ENCODE data around the gene RPS5.
A peak's percentile ranks its signal among the peaks of the same experiment; 100 is the strongest.
"Not testable (repeated sequence)": the region's sequence is repeated elsewhere in the genome, so short reads cannot be mapped to it uniquely, and the experiment has no call there.

Gene RPS5

DNA sequence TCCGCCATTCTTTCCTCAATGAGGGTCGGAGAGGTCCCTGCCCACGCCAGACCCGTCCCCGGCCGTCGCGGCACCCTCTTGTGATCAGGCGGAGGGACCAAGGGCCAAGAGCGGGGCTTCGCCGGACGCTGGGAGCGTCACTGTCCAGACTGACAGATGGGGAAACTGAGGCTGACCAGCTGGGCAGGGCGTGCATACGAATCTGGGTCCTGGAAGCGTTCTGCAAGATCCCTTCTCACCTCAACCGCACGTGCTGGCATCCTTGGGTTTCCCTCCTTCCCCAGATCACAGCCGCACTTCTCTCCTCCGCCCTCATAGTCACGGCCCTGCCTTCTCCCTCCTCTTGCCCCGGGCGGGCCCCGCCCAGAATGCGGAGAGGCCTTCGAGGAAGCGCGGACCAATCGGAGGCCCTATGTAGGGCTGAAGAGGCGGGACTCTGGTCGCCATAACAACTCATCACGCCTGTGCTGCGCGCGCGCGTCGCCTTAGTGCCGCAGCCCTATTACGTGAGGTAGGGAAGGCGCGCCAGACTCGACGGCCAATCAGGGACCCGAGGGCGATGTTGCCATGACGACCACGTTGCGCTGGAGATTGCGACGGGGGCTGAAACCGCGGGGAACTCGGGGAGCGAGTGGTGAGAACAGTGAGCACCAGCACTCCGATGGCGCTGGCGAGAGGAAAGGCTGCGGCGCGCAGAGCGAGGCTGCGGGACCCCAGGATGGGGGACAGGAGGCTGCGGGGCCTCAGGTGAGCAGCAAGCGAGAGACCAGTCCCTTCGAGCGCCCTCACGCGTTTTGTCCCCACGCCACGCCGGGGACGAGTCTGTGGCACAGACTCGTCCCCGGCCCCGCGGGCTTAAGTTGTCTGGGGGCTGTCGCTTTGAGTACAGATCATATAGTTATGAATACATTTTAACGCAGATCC is 14.1 kb downstream of the RPS5 start:
- peak; percentile 73 to 100 (median 98) for DNase-seq

DNA sequence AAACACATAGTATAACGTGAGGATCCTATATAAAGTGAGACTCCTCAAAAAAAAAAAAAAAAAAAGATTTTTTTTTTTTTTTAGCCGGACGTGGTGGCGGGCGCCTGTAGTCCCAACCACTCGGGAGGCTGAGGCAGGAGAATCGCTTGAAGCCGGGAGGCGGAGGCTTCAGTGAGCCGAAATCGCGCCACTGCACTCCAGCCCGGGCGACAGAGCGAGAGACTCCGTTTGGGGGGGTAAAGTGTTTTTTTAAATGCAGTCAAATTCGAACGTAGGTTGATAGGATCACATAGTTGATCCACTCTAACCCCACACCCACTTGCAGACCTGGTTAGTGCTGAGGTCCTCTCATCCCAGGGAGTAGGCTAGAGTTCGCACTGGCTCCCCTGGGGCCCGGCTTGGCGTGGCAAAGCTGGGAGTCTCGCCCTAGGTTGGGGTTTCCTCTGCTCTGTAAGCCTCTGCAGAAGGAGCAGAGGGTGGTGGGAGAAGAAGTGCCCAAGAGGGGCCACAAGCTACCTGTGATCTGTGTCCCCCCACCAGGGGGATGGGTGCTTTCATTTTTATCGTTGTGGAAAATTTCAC is 14.9 kb downstream of the RPS5 start:
- no peak for DNase-seq

- DNase-seq, result not testable (repeated sequence)
These were observed 16.9 kb downstream of the RPS5 start for GRCh38 chr19:58403920-58404478.

DNA sequence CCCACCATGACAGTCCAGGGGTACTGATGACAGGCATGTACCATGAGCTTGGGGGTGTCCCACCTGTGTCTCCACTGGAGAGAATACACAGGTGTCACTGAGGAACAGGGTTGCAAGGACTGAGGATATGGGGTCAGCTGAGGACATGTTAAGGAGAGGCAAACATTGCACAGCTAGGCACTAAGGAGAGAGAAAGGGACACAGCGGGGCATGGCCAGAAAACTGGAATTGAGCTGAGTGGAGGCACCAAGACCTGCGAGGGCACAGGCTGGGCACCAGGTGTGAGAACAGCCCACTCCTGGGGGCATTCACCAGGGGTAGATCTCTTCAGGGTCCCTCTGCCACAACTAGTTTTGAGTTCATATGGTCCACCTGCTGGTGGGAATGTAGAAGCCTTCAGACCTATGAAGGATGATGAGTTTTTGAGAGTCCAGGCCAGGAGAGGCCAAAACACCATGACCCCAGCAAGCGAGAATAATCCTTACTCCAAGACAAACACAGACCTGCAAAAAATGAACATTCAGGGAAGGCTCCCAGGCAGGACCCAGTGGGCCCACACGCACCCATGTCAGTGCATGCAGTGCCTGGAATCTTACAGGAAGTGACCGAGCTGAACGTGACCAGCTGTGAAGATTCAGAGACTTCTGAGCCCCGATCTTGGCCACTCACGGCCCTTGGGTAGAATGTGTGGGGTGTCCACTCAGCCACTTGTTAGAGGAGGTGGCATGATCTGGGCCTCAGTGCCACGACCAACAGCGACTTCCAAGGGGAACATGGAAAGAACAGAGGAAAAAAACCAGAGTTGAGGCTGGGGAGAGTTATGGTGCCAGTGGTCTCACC is 20.0 kb downstream of the RPS5 start:
- DNase-seq, result no peak

DNA sequence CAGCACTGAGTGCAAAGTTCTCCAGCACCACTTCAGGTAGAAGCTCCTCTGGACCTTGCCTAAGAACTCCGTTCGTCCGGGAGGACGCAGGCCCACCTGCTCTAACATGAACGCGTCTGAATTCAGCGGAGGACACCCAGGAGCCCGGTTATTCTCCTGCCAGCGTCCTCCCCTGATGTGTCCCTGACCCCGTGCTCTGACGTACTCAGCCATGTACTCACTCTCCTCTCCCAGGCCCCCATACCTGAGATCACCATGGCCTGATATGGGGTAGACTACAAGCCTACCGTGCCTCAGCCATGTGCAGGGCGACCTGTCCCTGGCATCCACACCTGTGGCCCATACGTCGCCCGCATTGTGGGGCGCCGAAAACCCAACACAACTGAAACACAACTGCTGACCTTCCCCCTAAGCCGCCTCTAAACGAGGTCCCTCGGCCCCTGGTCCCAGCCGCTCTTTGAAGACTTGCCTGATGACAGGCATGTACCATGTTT is 20.6 kb downstream of the RPS5 start:
- no peak for DNase-seq

DNA sequence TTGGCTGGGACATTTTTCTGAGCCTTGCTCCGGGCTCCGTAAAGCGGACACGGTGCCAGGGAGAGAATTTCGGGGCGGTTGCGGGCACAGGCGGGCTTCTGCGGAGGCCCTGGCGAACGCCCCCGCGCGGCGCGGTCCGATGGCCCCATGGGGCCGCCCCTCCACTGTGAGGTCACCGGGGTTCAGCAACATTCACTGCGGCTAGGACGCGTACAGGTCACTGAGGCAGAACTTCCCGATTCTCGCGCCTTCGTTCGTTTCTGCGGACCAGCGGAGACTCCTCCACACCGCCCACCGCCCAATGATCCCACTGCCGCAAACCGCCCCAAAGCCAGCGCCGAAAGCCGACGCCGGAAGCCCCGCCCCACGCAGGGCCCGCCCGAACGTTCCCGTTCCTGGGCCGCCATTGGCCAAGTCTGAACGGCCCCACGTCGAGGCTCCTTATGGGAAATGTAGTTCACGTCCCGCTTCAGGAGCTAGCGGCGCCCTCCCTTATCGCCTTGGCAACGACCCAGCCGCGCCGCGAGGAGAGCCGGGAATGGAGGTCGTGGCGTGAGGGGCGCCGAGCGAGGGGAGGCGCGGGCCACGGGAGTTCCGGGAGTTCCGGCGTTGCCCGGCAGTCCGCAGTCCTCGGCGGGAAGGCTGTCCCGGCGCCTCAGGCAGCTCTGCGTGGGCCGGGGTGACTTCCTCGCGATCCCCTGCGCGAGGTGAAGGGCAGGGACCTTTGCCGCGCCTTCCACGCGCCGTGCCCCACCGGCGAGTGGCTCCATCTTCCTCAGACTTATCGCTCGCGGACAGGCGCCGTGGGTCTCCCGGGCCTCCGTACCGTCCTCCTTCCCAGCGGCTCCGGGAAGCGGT is 21.3 kb downstream of the RPS5 start, which contains the start of gene ZNF584:
Gene ZNF584, plus strand, starts transcription at position 498 of the 858 bp plus-strand sequence. CDS start 499 bp downstream, outside the sequence.
- DNase-seq, result peak; percentile 55 to 97 (median 92)

DNA sequence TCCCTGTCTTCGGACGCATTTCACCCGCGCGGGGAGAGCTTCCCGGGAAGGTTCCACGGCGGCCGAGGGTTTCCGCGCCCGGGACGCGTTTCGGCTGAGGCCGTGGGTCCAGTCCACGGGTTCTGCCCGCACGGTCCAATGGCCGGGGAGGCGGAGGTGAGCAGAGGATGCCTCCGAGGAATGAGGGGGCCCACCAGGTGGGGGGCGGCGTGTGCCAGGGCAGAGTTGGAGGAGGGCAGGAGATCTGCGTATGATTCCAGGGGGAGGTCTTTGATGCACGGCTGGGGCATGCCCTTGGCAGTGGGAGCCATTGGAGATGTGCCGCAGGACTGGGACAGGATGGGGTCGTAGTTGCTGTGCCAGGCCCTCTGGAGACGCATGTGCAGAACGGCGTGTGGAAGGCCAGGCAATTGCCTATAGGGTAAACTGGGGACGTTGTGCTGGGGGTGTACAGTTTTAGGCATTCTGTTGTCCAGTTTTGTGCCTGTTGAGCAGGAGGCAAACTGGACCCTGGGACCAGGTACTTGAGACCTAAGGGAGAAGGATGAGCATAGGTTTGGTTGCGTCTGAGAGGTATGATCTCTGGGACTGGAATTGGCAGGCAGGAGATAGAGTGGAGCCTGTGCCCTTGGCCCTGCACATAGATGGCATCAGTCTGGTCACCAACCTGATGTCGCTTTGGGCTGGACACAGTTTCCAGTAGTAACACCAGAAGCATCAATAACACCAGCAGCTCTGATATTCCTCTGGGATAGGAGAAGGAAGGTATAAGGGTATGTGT is 22.1 kb downstream of the RPS5 start:
- peak in 10 of 56 donors; percentile 10 to 45 (median 31) for DNase-seq

- DNase-seq, result no peak
These were observed 29.5 kb downstream of the RPS5 start for GRCh38 chr19:58416604-58417003.

GRCh38 chr19:58417071-58417470 is 30.0 kb downstream of the RPS5 start:
- no peak for DNase-seq

- DNase-seq, result no peak
These were observed 41.5 kb downstream of the RPS5 start for GRCh38 chr19:58428617-58429016.

DNA sequence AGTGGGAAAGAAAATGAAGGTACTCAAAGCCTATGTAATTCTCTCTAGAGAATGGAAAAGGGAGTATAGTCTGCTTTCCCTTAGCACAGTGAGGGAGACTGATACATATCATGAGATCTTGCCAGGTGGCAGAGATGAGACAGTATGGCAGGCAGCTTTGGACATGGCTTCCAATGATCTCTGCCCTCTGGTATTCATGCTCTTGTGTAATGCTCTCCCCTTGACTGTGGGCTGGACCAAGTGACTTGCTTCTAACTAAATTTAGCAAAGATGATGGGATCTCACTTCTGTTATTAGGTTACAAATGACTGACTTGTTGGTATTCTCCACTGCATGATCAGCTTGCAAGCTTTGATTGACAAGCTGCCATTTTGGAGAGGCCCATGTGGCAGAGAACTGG is 42.7 kb downstream of the RPS5 start:
- DNase-seq, result no peak

GRCh38 chr19:58434217-58434616 is 47.1 kb downstream of the RPS5 start:
- DNase-seq, result no peak

- DNase-seq, result peak; percentile 66 to 100 (median 98)
These were observed 52.8 kb downstream of the RPS5 start, which contains the start of gene ZNF132 for GRCh38 chr19:58439576-58440554. Gene ZNF132, minus strand, starts transcription at chr19:58440153. Its CDS starts 332 bp downstream, at chr19:58439821.

DNA sequence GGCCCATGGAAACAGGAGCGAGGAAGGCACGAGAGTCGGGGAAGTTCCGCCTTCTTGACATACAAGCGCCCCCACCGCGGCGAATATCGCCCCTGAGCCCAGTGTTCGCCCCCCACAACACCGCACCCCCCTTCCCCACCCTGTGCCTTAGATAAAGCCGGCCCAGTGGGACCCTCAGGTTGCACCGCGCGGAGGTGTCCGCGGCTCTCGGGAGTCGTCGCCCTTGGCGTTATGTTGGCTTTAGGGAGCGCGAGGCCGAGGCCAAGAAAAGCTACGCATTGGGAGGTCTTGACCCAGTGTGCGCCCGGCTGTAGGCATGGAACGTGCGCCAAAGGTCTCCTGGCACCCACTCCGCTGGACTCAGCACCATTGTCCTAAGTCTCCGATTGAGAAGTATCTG is 53.5 kb downstream of the RPS5 start:
- peak in 2 of 56 donors; percentile 40 to 54 for DNase-seq

GRCh38 chr19:58442986-58443385 is 55.9 kb downstream of the RPS5 start:
- DNase-seq, result not testable (repeated sequence)
